Activated CD8-positive, alpha-beta memory T cell treated with anti-CD3 and anti-CD28 coated beads for 4 hours (primary cell): ENCODE measurements around the gene PSD4.

Experiments
- DNase-seq, 2 donors: peaks; one replicate each; pipeline ENCODE4 v3.0.0-alpha.2; 2020; ENCODE audit warnings: low read depth in 2 of 2

The PSD4 gene

GRCh38 chr2:113173542-113174375 is at the start of gene PSD4:
TSS of gene PSD4 (plus strand) at chr2:113173971. CDS start at chr2:113182457, 8,486 bp downstream.
- peak; percentile 69 to 75 for DNase-seq

- no peak for DNase-seq
These were observed 49.4 kb upstream of the PSD4 start for GRCh38 chr2:113124181-113124961.

GRCh38 chr2:113124984-113125855 is 48.6 kb upstream of the PSD4 start:
- DNase-seq: no peak

GRCh38 chr2:113126845-113127645 is 46.7 kb upstream of the PSD4 start, which contains the start of gene IL1RN:
TSS of gene IL1RN (plus strand) at chr2:113127598. CDS start at chr2:113127625, 27 bp downstream.
- DNase-seq: no peak

- DNase-seq: no peak
These were observed 45.9 kb upstream of the PSD4 start for GRCh38 chr2:113127646-113128570.

- no peak for DNase-seq
These were observed 44.2 kb upstream of the PSD4 start for GRCh38 chr2:113129519-113130078.

GRCh38 chr2:113131352-113132185 is 42.2 kb upstream of the PSD4 start:
- DNase-seq: no peak

GRCh38 chr2:113132414-113133021 is 41.3 kb upstream of the PSD4 start:
- no peak for DNase-seq

GRCh38 chr2:113133704-113134598 is 39.8 kb upstream of the PSD4 start:
- DNase-seq: no peak

- DNase-seq: no peak
These were observed 39.1 kb upstream of the PSD4 start for GRCh38 chr2:113134717-113135116.

GRCh38 chr2:113135317-113135716 is 38.5 kb upstream of the PSD4 start:
- DNase-seq: no peak

- DNase-seq: no peak
These were observed 36.7 kb upstream of the PSD4 start for GRCh38 chr2:113136828-113137775.

- no peak for DNase-seq
These were observed 35.9 kb upstream of the PSD4 start for GRCh38 chr2:113137827-113138226.

GRCh38 chr2:113138428-113139322 is 35.1 kb upstream of the PSD4 start:
- DNase-seq: peak; percentile 21 to 30

GRCh38 chr2:113141451-113141850 is 32.3 kb upstream of the PSD4 start:
- DNase-seq: no peak
